H1 (cell line): ENCODE data around the gene PACC1. TPM values are rescaled to one million over a fixed set of nuclear protein-coding genes. Genes with fewer than 3 reads are reported as not detected.

Experiments used
- CTCF ChIA-PET: fragments of 300-600 bp; sonication (Branson Sonifier 250); formaldehyde crosslinking; loops from one replicate; lab custom pipeline; 2021; ENCODE audit not compliant: partially characterized antibody; lab: Charles Lee
- POLR2A ChIA-PET: fragments of 300-600 bp; sonication (Branson Sonifier 250); formaldehyde crosslinking; loops from one replicate; lab custom pipeline; 2021; ENCODE audit warnings: inconsistent platforms; ENCODE audit not compliant: partially characterized antibody; lab: Charles Lee
- DNase-seq, 2 experiments: peaks; one replicate each; pipeline versions ENCODE4 v3.0.0 to v3.0.0-alpha.2; 2010 to 2022; ENCODE audit warnings: low spot score in 2 of 2, low read depth in 1 of 2, mixed read lengths in 1 of 2
- FAIRE-seq: peaks from 2 replicates; lab custom pipeline; 2011; peaks lifted over from hg19 to GRCh38; lab: Jason Lieb, UNC
- H2AFZ ChIP-seq: 2 replicates; pipeline ENCODE4 v1.8.1; 2012; ENCODE audit warnings: low read length, inconsistent platforms
- H2AK5ac ChIP-seq: 2 replicates; pipeline ENCODE4 v1.6.1; 2013; ENCODE audit warnings: low read depth, low read length
- H2BK120ac ChIP-seq: replicated peaks from 2 replicates; pipeline ENCODE3; 2013; ENCODE audit warnings: low read depth, low read length, inconsistent platforms
- H2BK12ac ChIP-seq: 2 replicates; pipeline ENCODE4 v1.6.1; 2013; ENCODE audit warnings: low read depth, low read length
- H2BK15ac ChIP-seq: 2 replicates; pipeline ENCODE4 v1.6.1; 2013; ENCODE audit warnings: low read length
- H2BK20ac ChIP-seq: 2 replicates; pipeline ENCODE4 v1.6.1; 2013; ENCODE audit warnings: low read length
- H2BK5ac ChIP-seq: 2 replicates; pipeline ENCODE4 v1.6.1; 2013; ENCODE audit warnings: low read depth, low read length
- H3K14ac ChIP-seq: 2 replicates; pipeline ENCODE4 v1.6.1; 2013; ENCODE audit warnings: inconsistent platforms; ENCODE audit not compliant: insufficient read length
- H3K18ac ChIP-seq: 2 replicates; pipeline ENCODE4 v1.6.1; 2013; ENCODE audit warnings: low read length; ENCODE audit errors: extremely low read depth
- H3K23ac ChIP-seq: 2 replicates; pipeline ENCODE4 v1.6.1; 2013; ENCODE audit warnings: inconsistent platforms; ENCODE audit not compliant: insufficient read length
- H3K23me2 ChIP-seq: 2 replicates; pipeline ENCODE4 v1.6.1; 2013; ENCODE audit warnings: low read depth, low read length
- H3K27ac ChIP-seq: 2 replicates; pipeline ENCODE4 v1.6.1; 2011; ENCODE audit warnings: low read depth, low read length, inconsistent platforms
- H3K27me3 ChIP-seq, 4 experiments: replicated peaks in 1 of 4; 1 replicate in 1 of 4; 2 replicates in 3 of 4; pipeline versions ENCODE4 v1.6.1 to v1.8.1; 2011 to 2013; ENCODE audit warnings: low read length in 3 of 4, mild to moderate bottlenecking in 3 of 4, inconsistent platforms in 2 of 4, mixed read lengths in 2 of 4, moderate library complexity in 1 of 4; ENCODE audit not compliant: control insufficient read depth in 3 of 4, insufficient read depth in 3 of 4; ENCODE audit errors: extremely low read depth in 1 of 4
- H3K36me3 ChIP-seq, 4 experiments: 2 replicates each; pipeline versions ENCODE4 v1.6.1 to v1.8.1; 2011 to 2013; ENCODE audit warnings: mild to moderate bottlenecking in 4 of 4, low read length in 3 of 4, moderate library complexity in 2 of 4, control low read depth in 1 of 4, inconsistent platforms in 1 of 4; ENCODE audit not compliant: insufficient read depth in 4 of 4, control insufficient read depth in 2 of 4
- H3K4ac ChIP-seq: replicated peaks from 2 replicates; pipeline ENCODE3; 2013; ENCODE audit warnings: low read length, low read depth, mixed read lengths, inconsistent platforms; ENCODE audit not compliant: insufficient read length
- H3K4me1 ChIP-seq, 4 experiments: replicated peaks in 1 of 4; 1 replicate in 1 of 4; 2 replicates in 3 of 4; pipeline versions ENCODE4 v1.6.1 to v1.8.1; 2011 to 2013; ENCODE audit warnings: low read length in 3 of 4, inconsistent platforms in 2 of 4, mixed read lengths in 1 of 4; ENCODE audit not compliant: insufficient read depth in 4 of 4, control insufficient read depth in 3 of 4
- H3K4me2 ChIP-seq, 2 experiments: 2 replicates each; pipeline versions ENCODE4 v1.6.1 to v1.8.1; 2011 to 2013; ENCODE audit warnings: low read depth in 2 of 2, low read length in 2 of 2, control low read depth in 1 of 2, inconsistent platforms in 1 of 2, mild to moderate bottlenecking in 1 of 2; ENCODE audit not compliant: insufficient read depth in 1 of 2
- H3K4me3 ChIP-seq, 4 experiments: fragments of 200-600, 300-600 bp in 1 of 4; sonication (generic), shearing (Covaris generic), sonication (Bioruptor Twin) in 1 of 4; 2 replicates each; pipeline versions ENCODE4 v1.5.1 to v1.8.1; 2011 to 2016; ENCODE audit warnings: low read length in 4 of 4, low read depth in 3 of 4, control low read depth in 2 of 4, inconsistent platforms in 2 of 4, mild to moderate bottlenecking in 2 of 4, mixed read lengths in 1 of 4, moderate library complexity in 1 of 4; ENCODE audit not compliant: insufficient read depth in 2 of 4; ENCODE audit errors: extremely low read depth in 1 of 4
- H3K56ac ChIP-seq: replicated peaks from 2 replicates; pipeline ENCODE3; 2013; ENCODE audit warnings: low read depth, mild to moderate bottlenecking, mixed read lengths, low read length, inconsistent platforms; ENCODE audit not compliant: insufficient read length
- H3K79me1 ChIP-seq: 2 replicates; pipeline ENCODE4 v1.6.1; 2013; ENCODE audit warnings: low read depth, low read length, control low read depth
- H3K79me2 ChIP-seq, 2 experiments: 2 replicates each; pipeline versions ENCODE4 v1.6.1 to v1.8.1; 2012 to 2013; ENCODE audit warnings: low read length in 2 of 2, mild to moderate bottlenecking in 2 of 2, inconsistent platforms in 1 of 2; ENCODE audit not compliant: insufficient read depth in 2 of 2, control insufficient read depth in 1 of 2
- H3K9ac ChIP-seq, 4 experiments: replicated peaks in 1 of 4; 1 replicate in 1 of 4; 2 replicates in 3 of 4; pipeline versions ENCODE4 v1.6.1 to v1.8.1; 2011 to 2013; ENCODE audit warnings: low read depth in 3 of 4, low read length in 3 of 4, control low read depth in 2 of 4, mild to moderate bottlenecking in 2 of 4, moderate library complexity in 2 of 4, inconsistent platforms in 1 of 4; ENCODE audit errors: extremely low read depth in 1 of 4
- H3K9me3 ChIP-seq, 2 experiments: 2 replicates each; pipeline versions ENCODE4 v1.6.1 to v1.8.1; 2012 to 2013; ENCODE audit warnings: mild to moderate bottlenecking in 2 of 2, moderate library complexity in 2 of 2, control low read depth in 1 of 2, inconsistent platforms in 1 of 2, low read depth in 1 of 2, low read length in 1 of 2, mixed read lengths in 1 of 2; ENCODE audit not compliant: insufficient read depth in 2 of 2
- H4K20me1 ChIP-seq, 2 experiments: replicated peaks in 1 of 2; 2 replicates each; pipeline versions ENCODE3 to v1.8.1; 2011 to 2013; ENCODE audit warnings: inconsistent platforms in 2 of 2, low read length in 2 of 2, mild to moderate bottlenecking in 1 of 2; ENCODE audit not compliant: insufficient read depth in 2 of 2, control insufficient read depth in 1 of 2
- H4K5ac ChIP-seq: 2 replicates; pipeline ENCODE4 v1.6.1; 2013; ENCODE audit warnings: low read length, low read depth, mixed read lengths, inconsistent platforms; ENCODE audit not compliant: insufficient read length
- H4K8ac ChIP-seq: 2 replicates; pipeline ENCODE4 v1.8.0; 2013; ENCODE audit warnings: mild to moderate bottlenecking, moderate library complexity, low read length, inconsistent platforms; ENCODE audit not compliant: insufficient read depth; ENCODE audit errors: extremely low read depth
- H4K91ac ChIP-seq: replicated peaks from 2 replicates; pipeline ENCODE3; 2013; ENCODE audit warnings: low read length, mixed read lengths, inconsistent platforms; ENCODE audit not compliant: insufficient read length
- BCL11A ChIP-seq, 2 experiments: IDR thresholded peaks; one replicate each; pipeline ENCODE4 v1.6.1; 2011; ENCODE audit warnings: low read depth in 2 of 2, low read length in 2 of 2, mild to moderate bottlenecking in 2 of 2
- BRCA1 ChIP-seq: IDR thresholded peaks from 2 replicates; pipeline ENCODE4 v1.6.1; 2012; ENCODE audit warnings: low read depth, low read length, improper control_type of control experiment
- E2F6 ChIP-seq: IDR thresholded peaks from 2 replicates; pipeline ENCODE4 v1.6.1; 2012; ENCODE audit warnings: inconsistent platforms
- EGR1 ChIP-seq: IDR thresholded peaks from 2 replicates; pipeline ENCODE4 v1.6.1; 2011; ENCODE audit warnings: low read depth, low read length, borderline replicate concordance
- GABPA ChIP-seq: IDR thresholded peaks from 2 replicates; pipeline ENCODE4 v1.6.1; 2011; ENCODE audit warnings: mild to moderate bottlenecking, low read length, moderate library complexity, borderline replicate concordance; ENCODE audit not compliant: insufficient read depth
- JUND ChIP-seq: IDR thresholded peaks from 2 replicates; pipeline ENCODE4 v1.6.1; 2011; ENCODE audit warnings: mild to moderate bottlenecking, improper control_type of control experiment, low read length
- KDM4A ChIP-seq: IDR thresholded peaks from one replicate; pipeline ENCODE4 v1.7.1; 2012; ENCODE audit warnings: low read depth, mild to moderate bottlenecking, moderate library complexity, low read length, inconsistent platforms; ENCODE audit not compliant: severe bottlenecking
- KDM5A ChIP-seq: fragments of 200-600 bp; IDR thresholded peaks from 2 replicates; pipeline ENCODE4 v1.7.1; 2012; ENCODE audit warnings: mild to moderate bottlenecking, low read length, inconsistent platforms, mixed read lengths
- NRF1 ChIP-seq: IDR thresholded peaks from 2 replicates; pipeline ENCODE4 v1.6.1; 2011; ENCODE audit warnings: mild to moderate bottlenecking, low read depth, low read length, improper control_type of control experiment
- POU5F1 ChIP-seq: IDR thresholded peaks from 2 replicates; pipeline ENCODE4 v1.6.1; 2011; ENCODE audit warnings: low read depth, mild to moderate bottlenecking, low read length, moderate library complexity
- SP1 ChIP-seq: IDR thresholded peaks from 2 replicates; pipeline ENCODE4 v1.6.1; 2011; ENCODE audit warnings: low read depth, low read length
- TEAD4 ChIP-seq: IDR thresholded peaks from 2 replicates; pipeline ENCODE4 v1.6.1; 2012; ENCODE audit warnings: low read depth, low read length, inconsistent platforms, mixed read lengths
- WGBS, 2 experiments: shearing (Covaris generic) in 1 of 2; methylation state at CpG; one replicate each; pipeline versions ENCODE4 v1.1.6 to v1.1.7; 2013 to 2015; ENCODE audit warnings: low lambda C conversion rate in 2 of 2, mixed read lengths in 2 of 2, inconsistent platforms in 1 of 2, low coverage in 1 of 2, missing lambda C conversion rate in 1 of 2; ENCODE audit not compliant: insufficient replicate concordance in 2 of 2, insufficient coverage in 1 of 2, insufficient read length in 1 of 2; ENCODE audit errors: extremely low coverage in 1 of 2, missing lambda C conversion rate in 1 of 2; 5-methylcytosine and 5-hydroxymethylcytosine counted together
- polyA plus RNA-seq, 7 experiments: library from polyadenylated mRNA; depleted of rRNA in 3 of 7; stranded (reverse) in 5 of 7; unstranded in 2 of 7; fragments of >200 nt in 5 of 7; fragments of 200-250 nt in 2 of 7; gene quantifications; 1 replicate in 5 of 7; 2 replicates in 1 of 7; 4 replicates in 1 of 7; pipeline versions ENCODE4 v1.2.1 to v1.2.3, GENCODE V29; 2011 to 2013; ENCODE audit warnings: missing spikeins in 2 of 7, mixed read lengths in 2 of 7
- total RNA-seq: library from RNA; stranded (reverse); fragmentation: NEBNext Ultra II Directional; extraction: Animal tissue kit (Norgen Biotek cat#: 25700); gene quantifications from 2 replicates; pipeline ENCODE4 v1.2.1, GENCODE V29; 2021

Gene PACC1
- total and polyA plus RNA-seq, 2 of the 8 experiments (the other 6 are each of a cell fraction or from before 2014, with no cell fraction given) = 18.8 to 23.5 TPM

- no peak overlapping the region for H3K23ac ChIP-seq
- no peaks in the 10 kb centered on the region for H3K36me3 ChIP-seq
- no peak overlapping the region for H3K4ac ChIP-seq
- H3K4me1 ChIP-seq = peaks cover 0 to 4% (median under 1%) of the 10 kb centered on the region in 4 experiments; a peak in 2 of 7 replicates
- no peak overlapping the region for H3K9ac ChIP-seq
- H3K9me3 ChIP-seq = no peaks in the 10 kb centered on the region
- no peak overlapping the region for H2AK5ac ChIP-seq
- no peak overlapping the region for H4K91ac ChIP-seq
- H3K79me2 ChIP-seq = no peaks in the 10 kb centered on the region
- H3K4me2 ChIP-seq = no peak overlapping the region
- H2AFZ ChIP-seq = no peak overlapping the region
- H4K20me1 ChIP-seq = no peaks in the 10 kb centered on the region
- H3K79me1 ChIP-seq = no peaks in the 10 kb centered on the region
- H2BK5ac ChIP-seq = no peak overlapping the region
- H3K27me3 ChIP-seq = no peaks in the 10 kb centered on the region
- H4K8ac ChIP-seq = no peak overlapping the region
- H4K5ac ChIP-seq = no peak overlapping the region
- no peak overlapping the region for H2BK12ac ChIP-seq
- no peak overlapping the region for H3K56ac ChIP-seq
- H2BK120ac ChIP-seq = no peak overlapping the region
- 82% methylated on average over 6 of the region's 6 CpGs; no CpG with 5 or more reads in 1 of the 2 experiments for WGBS, 2 experiments
- H3K27ac ChIP-seq = no peak overlapping the region
- ChIA-PET POLR2A (interaction anchor here (1.4 kb wide), 1 partner anchor 157 kb away, joined by 3 read pairs; the partner anchor contains the start of gene ATF3), CTCF (interaction anchor here (0.5 to 7.7 kb wide), 6 partner anchors 27 to 975 kb away, joined by 3 to 68 read pairs (median 4); partner anchors contain the start of gene PACC1)
- H3K23me2 ChIP-seq = no peaks in the 10 kb centered on the region
- DNase-seq (no peak), FAIRE-seq (no peak)
- H2BK15ac ChIP-seq = no peak overlapping the region
- H3K18ac ChIP-seq = no peak overlapping the region
- no peak overlapping the region for H2BK20ac ChIP-seq
- H3K4me3 ChIP-seq = no peak overlapping the region
- H3K14ac ChIP-seq = no peak overlapping the region
- no peak for TF ChIP-seq POU5F1
- no peak for TF ChIP-seq JUND
- no peak for TF ChIP-seq EGR1
- TF ChIP-seq GABPA = no peak
- TF ChIP-seq TEAD4 = no peak
- TF ChIP-seq BRCA1 = no peak
- no peak for TF ChIP-seq NRF1
- TF ChIP-seq KDM4A = no peak
- no peak for TF ChIP-seq BCL11A (IDR thresholded peaks at IDR 0.05; ENCODE audit: low read depth in 2 of 2, low read length in 2 of 2)
- no peak for TF ChIP-seq SP1
- no peak for TF ChIP-seq E2F6
- no peak for TF ChIP-seq KDM5A
Measured at GRCh38 chr1:212451416-212452322, 37.0 kb upstream of the PACC1 start.
